Coronary artery (tissue), 2 donors: ENCODE results near the gene UBE3B.
"Not testable (repeated sequence)": the region's sequence is repeated elsewhere in the genome, so short reads cannot be mapped to it uniquely, and the experiment has no call there.

Experiments used
- DNase-seq: peaks from one replicate; pipeline ENCODE4 v3.0.0-alpha.2; 2017; ENCODE audit warnings: low spot score
- H3K27ac ChIP-seq, 2 donors: fragments of 200-600 bp; sonication (generic); one replicate each; pipeline ENCODE4 v1.5.1; 2016 to 2019
- H3K4me3 ChIP-seq: fragments of 200-600 bp; sonication (generic); 2 replicates; pipeline ENCODE4 v1.5.1; 2016; ENCODE audit warnings: mild to moderate bottlenecking, moderate library complexity
- TF ChIP-seq, protein P1 (sequence below): fragments of 200-600 bp; sonication (generic); IDR thresholded peaks from one replicate; pipeline ENCODE4 v1.5.1; 2019; ENCODE audit warnings: antibody characterized with exemption

Gene UBE3B

DNA sequence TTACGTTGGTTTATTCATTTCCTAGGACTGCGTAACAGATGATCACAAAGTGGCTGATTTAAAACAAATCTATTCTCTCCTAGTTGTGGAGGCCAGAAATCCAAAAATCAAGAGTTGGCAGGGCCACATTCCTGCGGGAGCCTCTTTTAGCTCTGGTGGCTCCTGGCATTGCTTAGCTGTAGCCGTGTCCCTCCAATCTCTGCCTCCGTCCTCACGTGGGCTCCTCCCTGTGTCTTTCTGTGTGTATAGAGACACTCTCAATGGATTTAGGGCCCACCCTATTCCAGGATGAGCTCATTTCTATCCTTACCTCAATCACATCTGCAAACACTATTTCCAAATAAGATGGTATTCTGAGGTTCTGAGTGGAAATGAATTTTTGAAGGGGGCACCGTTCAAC, 42.9 kb upstream of the UBE3B start:
- no peak for DNase-seq
- H3K4me3 ChIP-seq, result no peak overlapping the region
- TF ChIP-seq, protein P1, sequence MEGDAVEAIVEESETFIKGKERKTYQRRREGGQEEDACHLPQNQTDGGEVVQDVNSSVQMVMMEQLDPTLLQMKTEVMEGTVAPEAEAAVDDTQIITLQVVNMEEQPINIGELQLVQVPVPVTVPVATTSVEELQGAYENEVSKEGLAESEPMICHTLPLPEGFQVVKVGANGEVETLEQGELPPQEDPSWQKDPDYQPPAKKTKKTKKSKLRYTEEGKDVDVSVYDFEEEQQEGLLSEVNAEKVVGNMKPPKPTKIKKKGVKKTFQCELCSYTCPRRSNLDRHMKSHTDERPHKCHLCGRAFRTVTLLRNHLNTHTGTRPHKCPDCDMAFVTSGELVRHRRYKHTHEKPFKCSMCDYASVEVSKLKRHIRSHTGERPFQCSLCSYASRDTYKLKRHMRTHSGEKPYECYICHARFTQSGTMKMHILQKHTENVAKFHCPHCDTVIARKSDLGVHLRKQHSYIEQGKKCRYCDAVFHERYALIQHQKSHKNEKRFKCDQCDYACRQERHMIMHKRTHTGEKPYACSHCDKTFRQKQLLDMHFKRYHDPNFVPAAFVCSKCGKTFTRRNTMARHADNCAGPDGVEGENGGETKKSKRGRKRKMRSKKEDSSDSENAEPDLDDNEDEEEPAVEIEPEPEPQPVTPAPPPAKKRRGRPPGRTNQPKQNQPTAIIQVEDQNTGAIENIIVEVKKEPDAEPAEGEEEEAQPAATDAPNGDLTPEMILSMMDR, result no peak
- H3K27ac ChIP-seq, result no peak overlapping the region

DNA sequence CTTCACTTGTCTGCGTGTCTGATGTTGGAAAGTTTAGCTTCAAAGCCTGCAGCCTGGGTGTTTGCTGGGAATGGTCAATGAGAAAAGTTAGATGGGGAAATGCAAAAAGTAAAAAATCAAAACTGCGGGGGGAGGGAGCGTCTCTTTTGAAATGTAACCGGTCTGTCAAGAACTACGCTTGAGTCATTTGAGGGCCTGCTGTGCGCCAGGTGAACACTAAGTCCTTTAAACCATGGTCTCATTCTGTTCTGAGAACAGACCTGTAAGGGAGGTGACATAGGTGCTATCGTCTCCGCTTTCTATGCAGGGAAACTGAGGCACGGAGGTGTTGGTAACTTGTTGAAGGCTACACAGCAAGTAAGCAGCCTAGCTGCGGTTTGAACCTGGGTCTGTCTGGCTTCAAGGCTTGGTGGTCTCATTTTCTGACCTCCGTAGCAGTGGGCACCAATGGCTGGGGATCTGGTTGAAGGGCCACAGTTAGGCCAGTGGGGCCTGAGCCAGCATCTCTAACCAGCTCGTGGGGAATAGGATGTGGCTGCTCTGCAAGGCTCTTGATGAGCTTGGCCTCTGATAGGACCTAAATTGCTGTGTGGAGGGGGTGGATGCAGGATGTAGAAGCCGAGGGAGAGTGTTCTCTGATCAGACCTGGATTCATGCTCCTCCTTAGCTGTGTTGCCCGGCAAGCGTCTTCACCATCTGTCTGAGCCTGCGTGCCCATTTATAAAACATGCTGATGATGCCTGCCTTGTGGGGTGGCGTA, 41.8 kb upstream of the UBE3B start:
- TF ChIP-seq, protein P1, result no peak
- no peak overlapping the region for H3K27ac ChIP-seq
- H3K4me3 ChIP-seq, result no peak overlapping the region
- no peak for DNase-seq

DNA sequence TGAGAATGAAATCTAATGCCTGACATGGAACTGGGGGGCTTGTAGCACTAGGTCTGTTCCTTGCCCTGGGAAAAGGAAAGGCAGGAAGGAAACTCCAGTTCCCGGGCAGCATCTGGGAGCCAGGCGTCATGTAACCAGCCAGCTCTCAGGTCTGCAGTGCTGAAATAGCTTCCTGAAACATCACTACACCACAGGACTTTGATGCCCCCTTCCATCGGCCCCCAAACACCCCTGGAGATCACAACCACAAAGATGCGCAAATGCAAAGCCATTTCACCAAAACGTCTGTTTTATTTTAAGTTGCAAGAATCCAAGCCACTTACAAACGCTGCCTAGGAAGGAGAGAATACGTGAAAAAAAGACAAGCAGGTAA, 41.3 kb upstream of the UBE3B start:
- Histone ChIP-seq H3K4me3 (no peak overlapping the region), H3K27ac (no peak overlapping the region)
- no peak for DNase-seq
- TF ChIP-seq, protein P1, result no peak

DNA sequence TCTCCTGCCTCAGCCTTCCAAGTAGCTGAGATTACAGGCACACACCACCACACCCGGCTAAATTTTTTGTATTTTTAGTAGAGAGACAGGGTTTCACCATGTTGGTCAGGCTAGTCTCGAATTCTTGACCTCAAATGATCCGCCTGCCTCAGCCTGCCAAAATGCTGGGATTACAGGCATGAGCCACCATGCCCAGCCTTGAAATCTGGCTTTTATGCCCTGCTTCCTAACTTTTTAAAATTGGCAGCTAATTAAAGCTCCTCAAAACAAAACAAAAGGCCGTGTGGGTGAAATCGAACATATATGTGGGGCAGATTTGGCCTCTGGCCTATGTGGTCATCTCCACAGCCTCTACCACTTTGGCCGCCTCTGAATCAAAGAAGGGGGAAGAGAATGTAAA, 38.3 kb upstream of the UBE3B start:
- TF ChIP-seq, protein P1, result no peak
- Histone ChIP-seq H3K4me3 (no peak overlapping the region), H3K27ac (no peak overlapping the region)
- no peak for DNase-seq

DNA sequence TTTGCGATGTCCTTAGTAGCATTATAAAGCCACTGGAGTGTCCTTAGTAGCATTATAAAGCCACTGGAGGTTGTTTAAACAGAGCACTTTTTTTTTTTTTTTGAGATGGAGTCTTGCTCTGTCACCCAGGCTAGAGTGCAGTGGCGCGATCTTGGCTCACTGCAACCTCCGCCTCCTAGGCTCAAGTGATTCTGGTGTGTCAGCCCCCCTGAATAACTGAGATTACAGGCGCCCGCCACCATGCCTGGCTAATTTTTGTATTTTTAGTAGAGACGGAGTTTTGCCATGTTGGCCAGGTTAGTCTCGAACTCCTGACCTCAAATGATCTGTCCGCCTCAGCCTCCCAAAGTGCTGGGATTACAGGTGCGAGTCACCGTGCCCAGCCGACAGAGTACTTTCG, 37.5 kb upstream of the UBE3B start:
- H3K27ac ChIP-seq, H3K4me3 ChIP-seq, DNase-seq: not testable (repeated sequence)

DNA sequence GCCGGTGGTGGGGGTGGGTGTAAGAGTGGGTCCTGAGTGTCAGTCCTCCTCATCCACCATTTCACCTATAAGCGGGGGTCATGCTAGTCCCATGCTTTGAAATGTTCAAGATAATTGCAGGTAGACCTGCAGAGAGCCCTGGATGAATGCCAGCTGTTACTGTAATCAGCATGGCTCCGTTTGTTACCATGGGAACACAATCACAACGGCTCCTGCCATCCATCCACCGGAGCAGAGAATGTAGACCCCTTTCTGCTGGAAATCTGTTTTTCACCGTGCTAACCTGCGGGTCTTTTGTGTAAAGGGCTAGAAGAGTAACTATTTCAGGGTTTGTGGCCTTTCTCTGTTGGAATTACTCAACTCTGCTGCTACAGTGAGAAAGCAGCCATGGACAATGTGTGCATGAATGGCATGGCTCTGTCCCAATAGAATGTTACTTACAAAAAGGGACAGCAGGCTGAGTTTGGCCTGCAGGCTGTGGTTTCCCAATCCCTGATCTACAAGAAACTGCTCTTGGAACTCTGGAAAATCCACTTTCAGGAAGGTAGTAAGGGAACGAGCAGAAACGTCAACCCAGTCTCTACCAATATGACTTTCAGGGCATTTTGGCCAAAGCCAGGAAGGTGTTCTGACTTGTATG, 36.5 kb upstream of the UBE3B start:
- TF ChIP-seq, protein P1, result no peak
- Histone ChIP-seq H3K4me3 (no peak overlapping the region), H3K27ac (no peak overlapping the region)
- no peak for DNase-seq

DNA sequence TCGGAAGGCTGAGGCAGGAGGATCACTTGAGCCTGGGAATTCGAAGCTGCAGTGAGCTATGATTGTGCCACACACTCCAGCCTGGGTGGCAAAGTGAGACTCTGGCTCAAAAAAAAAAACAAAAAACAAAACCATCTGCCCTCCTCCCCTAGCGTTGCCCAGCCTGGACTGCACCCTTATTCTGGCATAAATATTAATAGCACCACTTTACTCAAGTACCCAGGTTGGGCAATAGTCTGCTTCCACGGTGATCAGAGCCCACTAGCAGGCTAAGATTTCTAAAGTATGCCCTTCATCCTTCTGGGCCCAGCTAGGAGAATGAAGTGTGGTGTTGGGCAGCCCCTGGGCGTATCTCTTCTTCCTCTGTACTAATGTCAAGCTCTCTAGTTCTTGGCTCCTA, 33.6 kb upstream of the UBE3B start:
- Histone ChIP-seq H3K27ac (peak overlapping the region in 1 of 2 donors; percentile 47), H3K4me3 (no peak overlapping the region)
- TF ChIP-seq, protein P1, result no peak
- DNase-seq, result no peak
